HG03045 (cell line): ENCODE measurements around the gene APOD.
"Not testable (repeated sequence)": the region's sequence is repeated elsewhere in the genome, so short reads cannot be mapped to it uniquely, and the experiment has no call there.

Experiments
- ATAC-seq: cut with Tn5 transposase; IDR thresholded peaks from one replicate; pipeline ENCODE4 v1.9.1; 2021; ENCODE audit warnings: mild to moderate bottlenecking, moderate library complexity; ENCODE audit not compliant: unreplicated experiment

Gene APOD

DNA sequence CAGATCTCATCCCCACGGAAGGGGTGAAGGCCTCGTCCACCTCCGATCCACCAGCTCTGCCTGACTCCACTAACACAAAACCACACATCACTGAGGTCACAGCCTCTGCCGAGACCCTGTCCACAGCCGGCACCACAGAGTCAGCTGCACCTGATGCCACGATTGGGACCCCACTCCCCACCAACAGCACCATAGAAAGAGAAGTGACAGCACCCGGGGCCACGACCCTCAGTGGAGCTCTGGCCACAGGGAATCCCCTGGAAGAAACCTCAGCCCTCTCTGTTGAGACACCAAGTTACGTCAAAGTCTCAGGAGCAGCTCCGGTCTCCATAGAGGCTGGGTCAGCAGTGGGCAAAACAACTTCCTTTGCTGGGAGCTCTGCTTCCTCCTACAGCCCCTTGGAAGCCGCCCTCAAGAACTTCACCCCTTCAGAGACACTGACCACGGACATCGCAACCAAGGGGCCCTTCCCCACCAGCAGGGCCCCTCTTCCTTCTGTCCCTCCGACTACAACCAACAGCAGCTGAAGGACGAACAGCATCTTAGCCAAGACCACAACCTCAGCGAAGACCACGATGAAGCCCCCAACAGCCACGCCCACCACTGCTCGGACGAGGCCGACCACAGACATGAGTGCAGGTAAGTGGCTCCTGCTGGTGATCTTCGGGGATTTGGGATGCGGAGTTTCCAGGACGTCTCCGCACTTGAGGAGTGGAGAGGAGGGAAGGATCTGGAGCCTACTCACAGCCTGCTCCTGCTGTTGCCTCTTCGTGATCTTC lies 36.0 kb upstream of the APOD start:
- ATAC-seq, result not testable (repeated sequence)

- ATAC-seq, result not testable (repeated sequence)
Measured at GRCh38 chr3:195617784-195618659, 34.3 kb upstream of the APOD start.

DNA sequence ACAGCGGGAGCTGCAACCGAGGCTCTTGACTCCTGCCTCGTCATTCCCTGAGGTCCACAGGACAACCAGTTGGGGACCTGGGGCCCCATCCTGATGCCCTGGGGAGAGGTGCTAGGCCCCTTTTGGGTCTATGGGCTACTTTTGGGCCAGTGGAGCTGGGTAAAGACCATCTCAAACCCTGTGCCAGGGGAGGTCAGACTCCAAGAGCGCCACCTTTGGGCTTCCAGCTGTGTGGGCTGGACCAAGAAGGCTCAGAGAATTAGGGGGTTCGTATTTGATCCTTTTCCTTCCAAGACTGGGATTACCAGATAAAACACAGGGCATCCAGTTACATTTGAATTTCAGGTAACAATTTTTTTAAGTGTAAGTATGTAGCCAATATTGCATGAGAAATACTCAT lies 33.4 kb upstream of the APOD start:
- ATAC-seq, result not testable (repeated sequence)

DNA sequence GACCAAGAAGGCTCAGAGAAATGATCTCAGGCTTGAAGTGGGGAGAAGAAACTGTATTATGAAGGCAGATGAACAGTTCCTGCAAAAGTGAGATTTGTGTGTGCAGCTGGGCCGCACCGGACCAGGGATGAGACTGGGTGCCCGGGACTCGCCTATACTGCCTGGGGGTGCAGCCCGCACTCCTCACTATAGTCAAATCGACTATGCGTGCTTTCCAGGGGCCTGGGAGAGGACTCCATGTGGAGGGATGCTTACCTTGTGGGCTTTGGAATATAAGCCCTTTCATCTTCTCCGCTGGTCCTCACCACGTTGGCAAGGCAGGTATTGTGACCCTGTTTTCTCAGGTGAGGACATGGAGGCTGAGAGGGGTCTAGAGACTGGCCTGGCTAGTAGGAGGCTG lies 32.9 kb upstream of the APOD start:
- no peak for ATAC-seq

- ATAC-seq, result not testable (repeated sequence)
Measured at GRCh38 chr3:195615952-195616537, 32.3 kb upstream of the APOD start.

- not testable (repeated sequence) for ATAC-seq
Measured at GRCh38 chr3:195614672-195615504, 31.1 kb upstream of the APOD start.

DNA sequence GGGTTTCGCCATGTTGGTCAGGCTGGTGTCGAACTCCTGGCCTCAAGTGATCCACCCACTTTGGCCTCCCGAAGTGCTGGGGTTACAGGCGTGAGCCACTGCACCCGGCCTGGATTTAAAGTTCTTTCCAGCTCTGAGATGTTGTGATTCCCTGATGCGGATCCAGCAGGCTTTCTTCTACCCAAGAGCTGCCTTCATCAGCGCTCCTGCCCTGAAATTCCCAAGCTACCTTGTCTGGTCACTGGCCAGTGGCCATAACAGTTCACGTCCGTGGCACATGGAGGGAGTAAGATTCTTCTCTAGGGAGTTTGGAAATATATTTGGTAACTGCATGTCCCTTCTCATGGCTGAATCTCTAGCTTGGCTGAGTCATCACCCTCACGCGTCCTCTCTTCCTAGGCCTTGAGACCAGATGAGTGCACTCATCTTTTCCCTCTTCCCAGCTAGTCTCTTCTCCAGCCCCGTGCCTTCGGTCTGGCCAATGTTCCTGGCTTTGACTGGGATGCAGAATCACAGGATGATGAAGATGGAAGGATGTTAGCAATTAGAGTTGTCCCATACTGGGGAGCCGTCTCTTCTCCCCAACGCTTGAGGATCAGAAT lies 29.8 kb upstream of the APOD start:
- ATAC-seq, result no peak

DNA sequence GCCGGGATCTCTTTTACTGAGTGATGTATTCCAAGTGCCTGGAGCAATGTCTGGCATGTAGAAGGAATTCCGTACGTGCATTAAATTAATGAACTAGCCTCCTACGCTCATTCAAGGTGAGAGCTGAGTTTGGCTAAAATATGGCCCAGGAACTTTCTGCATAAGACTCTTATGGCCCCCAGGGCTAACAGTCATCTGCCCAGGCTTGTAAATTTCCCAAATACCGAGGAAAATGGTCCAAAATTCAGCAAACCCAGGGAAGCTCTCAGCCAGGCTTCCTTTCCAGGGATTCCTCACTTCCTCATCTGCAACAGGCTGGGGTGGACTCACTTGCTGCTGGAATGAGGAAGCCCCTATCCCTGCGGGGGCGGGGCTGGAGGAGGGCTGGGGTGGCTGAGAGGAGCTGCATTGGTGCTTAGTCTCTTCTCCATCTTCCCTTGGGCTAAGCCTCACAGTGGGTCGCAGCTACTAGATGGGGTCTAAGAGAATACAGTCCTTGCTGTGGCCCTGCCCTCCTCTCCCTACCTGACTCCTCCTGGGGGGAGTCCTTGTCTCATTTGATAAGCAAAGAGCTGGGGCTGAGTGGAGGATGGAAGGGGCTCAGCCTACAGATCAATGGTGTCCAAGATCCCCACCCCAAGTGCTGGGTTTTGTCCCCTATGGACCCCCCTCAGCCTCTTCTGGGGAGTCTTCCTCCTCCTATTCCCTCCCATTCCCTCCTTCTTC lies 28.5 kb upstream of the APOD start:
- no peak for ATAC-seq

DNA sequence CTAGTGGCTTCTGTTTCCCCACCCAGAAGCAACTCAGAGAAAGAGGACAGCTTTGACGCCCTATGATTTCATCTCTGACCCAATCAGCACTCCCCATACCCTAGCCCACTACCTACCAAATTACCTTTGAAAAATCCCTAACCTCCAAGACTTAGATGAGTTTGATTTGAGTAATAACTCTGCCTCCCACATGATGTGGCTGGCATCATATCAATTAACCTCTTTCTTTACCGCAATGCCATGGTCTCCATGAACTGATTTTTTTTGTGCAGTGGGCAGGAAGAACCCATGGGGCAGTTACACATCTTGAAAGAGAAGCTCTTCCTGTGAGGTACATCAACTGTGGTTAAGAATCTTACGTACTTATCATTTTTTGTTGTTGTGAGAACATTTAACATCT lies 25.5 kb upstream of the APOD start:
- ATAC-seq, result no peak

DNA sequence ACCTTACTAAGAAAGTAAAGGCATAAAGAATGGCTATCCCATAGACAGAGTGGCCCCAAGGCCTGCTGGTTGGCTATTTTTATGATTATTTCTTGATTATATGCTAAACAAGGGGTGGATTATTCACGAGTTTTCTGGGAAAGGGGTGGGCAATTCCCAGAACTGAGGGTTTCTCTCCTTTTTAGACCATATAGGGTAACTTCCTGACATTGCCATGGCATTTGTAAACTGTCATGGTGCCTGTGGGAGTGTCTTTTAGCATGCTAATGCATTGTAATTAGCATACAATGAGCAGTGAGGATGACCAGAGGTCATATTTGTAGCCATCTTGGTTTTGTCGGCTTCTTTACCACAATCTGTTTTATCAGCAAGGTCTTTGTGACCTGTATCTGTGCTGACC lies 18.0 kb upstream of the APOD start:
- ATAC-seq, result not testable (repeated sequence)

DNA sequence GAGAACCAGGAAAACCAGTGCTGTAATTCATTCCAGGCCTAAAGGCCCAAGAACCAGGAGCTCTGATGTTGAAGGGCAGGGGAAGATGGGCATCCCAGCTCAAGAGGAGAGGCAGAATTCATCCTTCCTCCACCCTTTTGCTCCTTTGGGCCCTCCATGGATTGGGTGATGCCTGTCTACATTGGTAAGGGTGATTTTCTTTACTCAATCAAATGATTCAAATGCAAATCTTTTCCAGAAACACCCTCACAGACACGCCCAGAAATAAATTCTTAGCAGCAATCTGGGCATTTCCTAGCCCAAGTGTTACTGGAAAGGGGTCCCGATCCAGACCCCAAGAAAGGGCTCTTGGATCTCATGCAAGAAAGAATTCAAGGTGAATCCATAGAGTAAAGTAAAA lies 17.6 kb upstream of the APOD start:
- no peak for ATAC-seq

GRCh38 chr3:195599926-195600325 lies 16.2 kb upstream of the APOD start:
- not testable (repeated sequence) for ATAC-seq

- not testable (repeated sequence) for ATAC-seq
Measured at GRCh38 chr3:195599516-195599915, 15.8 kb upstream of the APOD start.

DNA sequence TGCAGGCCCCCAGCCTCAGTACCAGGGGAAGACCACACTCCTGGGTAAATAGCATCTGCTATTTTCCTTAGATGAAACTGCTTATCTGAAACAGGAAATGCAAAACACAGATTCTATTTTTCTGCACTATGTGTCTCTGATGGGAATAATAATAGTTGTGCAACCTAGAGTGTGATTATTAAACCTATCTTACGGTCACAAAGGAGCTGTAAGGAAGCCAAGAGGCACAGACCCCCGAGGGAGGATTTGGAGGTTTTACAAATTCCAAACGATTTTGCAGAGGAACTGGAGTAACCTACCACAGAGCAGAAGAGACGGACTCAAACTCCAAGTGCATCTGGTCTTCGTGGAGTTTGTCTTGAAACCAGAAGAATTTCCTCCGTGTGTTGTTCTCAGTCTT lies 14.1 kb upstream of the APOD start:
- no peak for ATAC-seq

- no peak for ATAC-seq
Measured at GRCh38 chr3:195597229-195597628, 13.5 kb upstream of the APOD start.

GRCh38 chr3:195596765-195597171 lies 13.0 kb upstream of the APOD start:
- no peak for ATAC-seq

- no peak for ATAC-seq
Measured at GRCh38 chr3:195595785-195596531, 12.2 kb upstream of the APOD start.

- ATAC-seq, result no peak
Measured at GRCh38 chr3:195591852-195592251, 8.1 kb upstream of the APOD start.

GRCh38 chr3:195591220-195591619 lies 7.5 kb upstream of the APOD start:
- no peak for ATAC-seq
